ENCODE data around the gene VPS13D. TPM values are rescaled to one million over a fixed set of nuclear protein-coding genes. Genes with fewer than 3 reads are reported as not detected.
A peak's percentile ranks its signal among the peaks of the same experiment; 100 is the strongest.

Gene VPS13D
- total and polyA plus RNA-seq, 2 of the 4 experiments (the other 2 are of a cell fraction): 9.0 to 16.3 TPM

GRCh38 chr1:12473596-12474362 is 243.9 kb downstream of the VPS13D start:
- H2AK5ac ChIP-seq (ENCODE audit: low read depth, low read length): 0 out of 2 replicates have a peak overlapping the region, but pooled peaks have one; percentile 30
- peak overlapping the region in 1 of 2 experiments; percentile 7; a peak in 1 of 4 replicates for H4K8ac ChIP-seq (ENCODE audit: low read depth in 2 of 2, low read length in 2 of 2)
- H3K9ac ChIP-seq (ENCODE audit: low read depth, low read length): no peak overlapping the region
- no peak overlapping the region for H3K14ac ChIP-seq (replicated peaks; ENCODE audit: low read depth, low read length)
- intact Hi-C loops (cut with micrococcal nuclease): no loop called here
- H2AK9ac ChIP-seq (replicated peaks; ENCODE audit: low read depth, low read length, poor library complexity): no peak overlapping the region
- no peak overlapping the region for H3K23ac ChIP-seq (ENCODE audit: low read depth, low read length)
- no peaks in the 10 kb centered on the region for H3K36me3 ChIP-seq (ENCODE audit: control insufficient read depth, insufficient read depth, low read length)
- H3K4me2 ChIP-seq (ENCODE audit: low read depth, low read length): no peak overlapping the region
- 0 out of 2 replicates have a peak overlapping the region, but pooled peaks have one; percentile 4 for H2BK120ac ChIP-seq (ENCODE audit: low read depth, low read length)
- peak; percentile 30 for DNase-seq
- H3K9me3 ChIP-seq (ENCODE audit: control insufficient read depth, insufficient read depth, low read length): no peaks in the 10 kb centered on the region
- H4K91ac ChIP-seq (ENCODE audit: insufficient read depth, low read depth, low read length): peak overlapping the region; percentile 4; the same call in 1 of the 2 replicates
- no peaks in the 10 kb centered on the region for H3K27me3 ChIP-seq (ENCODE audit: control insufficient read depth, insufficient read depth, low read length)
- no peak for ATAC-seq (ENCODE audit: low read depth)
- peak overlapping the region; percentile 77; the same call in 1 of the 2 replicates for H3K18ac ChIP-seq (ENCODE audit: low read depth, low read length)
- no peaks in the 10 kb centered on the region for H4K20me1 ChIP-seq (ENCODE audit: insufficient read depth, low read length)
- ChIA-PET CTCF (interaction anchor here (0.7 kb wide), 1 partner anchor 16 kb away, joined by 11 read pairs; no protein-coding TSS in a partner anchor), POLR2A (ENCODE audit: unreplicated experiment) (no interaction called here)
- no peak overlapping the region for H3K56ac ChIP-seq (ENCODE audit: extremely low read depth, insufficient read depth, low read length)
- no peak overlapping the region; the same call in 1 of the 2 replicates for H4K5ac ChIP-seq (ENCODE audit: low read depth, low read length)
- in situ Hi-C loops (cut with MboI; ENCODE audit: low sequenced_read_pairs): no loop called here
- BruUV-seq (replicated peaks): no TSS peak
- peak overlapping the region; percentile 6; the same call in 1 of the 2 replicates for H3K27ac ChIP-seq (ENCODE audit: insufficient read depth, low read length)
- WGBS, 2 experiments (ENCODE audit: extremely low coverage in 2 of 2, insufficient read length in 1 of 2): 36% methylated on average over 3 of the region's 11 CpGs; no CpG with 5 or more reads in 1 of the 2 experiments
- H2AFZ ChIP-seq (replicated peaks; ENCODE audit: low read length, poor library complexity): no peak overlapping the region
- peaks cover 6% of the 10 kb centered on the region for H3K9me1 ChIP-seq (ENCODE audit: insufficient read depth, low read length)
- H3K4me1 ChIP-seq (ENCODE audit: control insufficient read depth, insufficient read depth, low read length): peaks cover 22% of the 10 kb centered on the region
- H2BK5ac ChIP-seq (ENCODE audit: low read depth, low read length, poor library complexity, severe bottlenecking): no peak overlapping the region
- H3K4me3 ChIP-seq (ENCODE audit: insufficient read depth, low read depth, low read length): no peak overlapping the region
- H3K4ac ChIP-seq (ENCODE audit: low read depth, low read length): peak overlapping the region; percentile 38; the same call in 1 of the 2 replicates
- H2BK20ac ChIP-seq (ENCODE audit: low read depth, low read length): peak overlapping the region; percentile 0; the same call in 1 of the 2 replicates
- peaks cover 4 to 5% of the 10 kb centered on the region in 2 experiments; a peak in 3 of 4 replicates for H3K79me1 ChIP-seq (ENCODE audit: low read depth in 1 of 2, low read length in 2 of 2)
- H2BK15ac ChIP-seq (ENCODE audit: low read depth, low read length): peak overlapping the region; percentile 15; the same call in 1 of the 3 replicates
- dilution Hi-C loops (cut with HindIII; ENCODE audit: low sequenced_read_pairs, unreplicated experiment): no loop called here
- no peak for TF ChIP-seq RCOR1 (IDR thresholded peaks at IDR 0.05; ENCODE audit: insufficient replicate concordance, low read length)
- TF ChIP-seq MAZ (IDR thresholded peaks at IDR 0.05; ENCODE audit: borderline replicate concordance, low read depth, low read length): no peak
- TF ChIP-seq CHD1 (IDR thresholded peaks at IDR 0.05; ENCODE audit: low read depth, low read length): no peak
- no peak for TF ChIP-seq FOS (IDR thresholded peaks at IDR 0.05; ENCODE audit: low read depth, low read length)
- no peak for TF ChIP-seq POLR2A (IDR thresholded peaks at IDR 0.05; ENCODE audit: low read depth, low read length)
- TF ChIP-seq MAFK (IDR thresholded peaks at IDR 0.05; ENCODE audit: low read depth, low read length): no peak
- no peak for TF ChIP-seq USF2 (IDR thresholded peaks at IDR 0.05; ENCODE audit: low read depth, low read length)
- TF ChIP-seq CEBPB (IDR thresholded peaks at IDR 0.05; ENCODE audit: low read depth, low read length): no peak
- TF ChIP-seq ELK1 (IDR thresholded peaks at IDR 0.05; ENCODE audit: borderline replicate concordance, low read depth, low read length): no peak
- no peak for TF ChIP-seq SMC3 (IDR thresholded peaks at IDR 0.05; ENCODE audit: low read depth, low read length)
- TF ChIP-seq CTCF (conservative IDR thresholded peaks at IDR 0.05; ENCODE audit: low read depth, low read length): no peak
- no peak for TF ChIP-seq NFE2L2 (IDR thresholded peaks at IDR 0.05; ENCODE audit: low read depth, low read length)
- no peak for TF ChIP-seq RAD21 (IDR thresholded peaks at IDR 0.05; ENCODE audit: low read length)
- TF ChIP-seq RFX5 (IDR thresholded peaks at IDR 0.05; ENCODE audit: low read depth, low read length): no peak
